AG09319 (cell line): ENCODE measurements around the gene CAPN9.
"Not testable (repeated sequence)": the region's sequence is repeated elsewhere in the genome, so short reads cannot be mapped to it uniquely, and the experiment has no call there.

Experiments used
- DNase-seq: peaks from one replicate; pipeline ENCODE4 v3.0.0-alpha.2; 2010; ENCODE audit warnings: low read depth; ENCODE audit errors: extremely low read depth
- TF ChIP-seq, protein P1 (sequence below): IDR thresholded peaks from 2 replicates; pipeline ENCODE4 v1.5.1; 2011; ENCODE audit warnings: low read depth, mild to moderate bottlenecking, inconsistent platforms, low read length, moderate library complexity

CAPN9 gene

DNA sequence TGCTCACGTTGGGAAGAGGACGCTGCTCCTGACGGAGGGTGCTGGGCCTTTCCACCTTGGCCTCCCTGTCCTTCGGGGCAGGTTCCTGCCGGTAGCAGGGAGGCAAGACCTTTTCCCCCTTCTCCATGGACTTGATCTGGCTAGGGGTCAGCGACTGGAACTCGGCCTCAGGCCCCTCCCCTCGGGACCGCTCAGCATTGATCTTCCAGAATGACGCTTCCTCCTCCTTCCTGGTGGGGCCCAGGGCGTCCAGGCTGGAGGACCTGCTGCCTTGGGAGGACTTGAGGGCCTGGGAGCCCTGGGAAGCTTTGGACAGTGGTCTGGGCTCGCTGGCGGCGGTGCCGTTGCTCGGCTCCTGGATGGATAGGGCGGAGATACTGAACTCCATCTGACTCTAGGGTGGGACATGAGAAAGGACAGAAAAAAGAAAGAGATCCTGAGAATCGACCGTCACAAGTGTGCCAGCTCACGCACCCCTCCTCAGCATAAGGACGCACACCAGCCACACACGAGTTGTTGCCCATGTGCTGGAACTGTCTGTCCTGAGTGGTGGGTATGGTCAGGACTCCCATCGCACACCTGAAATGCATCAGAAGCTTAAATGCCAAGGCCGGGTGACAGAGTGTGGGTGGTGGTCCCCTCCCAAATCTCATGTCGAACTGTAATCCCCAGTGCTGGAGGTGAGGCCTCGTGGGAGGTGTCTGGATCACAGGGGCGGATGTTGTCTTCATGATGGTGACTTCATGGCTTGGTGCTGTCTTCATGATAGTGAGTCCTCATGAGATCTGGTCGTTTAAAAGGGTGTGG, 96.5 kb downstream of the CAPN9 start:
- TF ChIP-seq, protein P1, sequence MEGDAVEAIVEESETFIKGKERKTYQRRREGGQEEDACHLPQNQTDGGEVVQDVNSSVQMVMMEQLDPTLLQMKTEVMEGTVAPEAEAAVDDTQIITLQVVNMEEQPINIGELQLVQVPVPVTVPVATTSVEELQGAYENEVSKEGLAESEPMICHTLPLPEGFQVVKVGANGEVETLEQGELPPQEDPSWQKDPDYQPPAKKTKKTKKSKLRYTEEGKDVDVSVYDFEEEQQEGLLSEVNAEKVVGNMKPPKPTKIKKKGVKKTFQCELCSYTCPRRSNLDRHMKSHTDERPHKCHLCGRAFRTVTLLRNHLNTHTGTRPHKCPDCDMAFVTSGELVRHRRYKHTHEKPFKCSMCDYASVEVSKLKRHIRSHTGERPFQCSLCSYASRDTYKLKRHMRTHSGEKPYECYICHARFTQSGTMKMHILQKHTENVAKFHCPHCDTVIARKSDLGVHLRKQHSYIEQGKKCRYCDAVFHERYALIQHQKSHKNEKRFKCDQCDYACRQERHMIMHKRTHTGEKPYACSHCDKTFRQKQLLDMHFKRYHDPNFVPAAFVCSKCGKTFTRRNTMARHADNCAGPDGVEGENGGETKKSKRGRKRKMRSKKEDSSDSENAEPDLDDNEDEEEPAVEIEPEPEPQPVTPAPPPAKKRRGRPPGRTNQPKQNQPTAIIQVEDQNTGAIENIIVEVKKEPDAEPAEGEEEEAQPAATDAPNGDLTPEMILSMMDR, result no peak
- no peak for DNase-seq

DNA sequence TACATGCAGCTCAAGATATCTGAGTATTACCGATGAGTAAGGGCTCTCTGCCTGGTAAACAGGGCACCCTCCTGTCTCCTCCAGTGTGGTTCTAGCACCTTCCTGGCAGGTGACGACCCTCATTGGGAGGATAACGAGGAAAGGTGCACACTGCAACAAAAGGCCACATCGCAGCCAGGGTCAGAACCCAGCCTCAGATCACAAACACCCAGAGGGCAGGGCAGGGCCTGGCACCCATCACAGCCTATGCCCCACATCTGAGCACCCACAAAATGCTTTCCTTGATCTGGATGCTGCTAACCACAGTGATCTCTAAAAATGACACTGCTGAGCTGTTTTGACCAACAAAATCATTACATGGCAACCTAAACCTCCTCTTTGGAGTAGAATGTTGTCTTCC, 97.4 kb downstream of the CAPN9 start:
- TF ChIP-seq, protein P1, result no peak
- no peak for DNase-seq

DNA sequence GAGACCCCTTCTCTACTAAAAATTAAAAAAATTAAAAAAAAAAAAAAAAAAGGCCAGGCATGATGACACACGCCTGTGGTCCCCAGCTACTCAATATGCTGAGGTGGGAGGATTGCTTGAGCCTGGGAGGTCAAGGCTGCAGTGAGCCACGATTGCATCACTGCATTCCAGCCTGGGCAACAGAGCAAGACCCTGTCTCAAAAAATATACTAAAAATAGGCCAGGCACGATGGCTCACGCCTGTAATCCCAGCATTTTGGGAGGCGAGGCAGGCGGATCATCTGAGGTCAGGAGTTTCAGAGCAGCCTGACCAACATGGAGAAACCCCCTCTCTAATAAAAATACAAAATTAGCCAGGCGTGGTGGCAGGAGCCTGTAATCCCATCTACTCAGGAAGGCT, 98.0 kb downstream of the CAPN9 start:
- DNase-seq, result not testable (repeated sequence)

DNA sequence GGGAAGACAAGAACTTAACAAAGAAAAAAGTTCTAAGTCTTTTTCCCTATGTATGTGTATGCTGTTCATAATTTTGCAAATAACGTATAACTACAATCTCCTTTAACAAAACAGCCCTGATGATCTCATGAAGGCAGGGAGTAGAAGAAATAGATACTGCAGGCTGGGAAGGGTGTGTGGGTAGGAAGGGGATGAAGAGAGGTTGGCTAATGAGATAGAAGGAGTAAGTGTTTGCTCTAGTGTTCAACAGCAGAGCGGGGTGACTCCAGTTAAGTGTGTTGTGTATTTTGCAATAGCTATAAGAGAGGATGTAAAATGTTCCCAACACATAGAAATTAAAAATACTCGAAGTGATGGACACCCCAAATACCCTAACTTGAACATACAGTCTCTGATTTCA, 101.0 kb downstream of the CAPN9 start:
- TF ChIP-seq, protein P1, result no peak
- DNase-seq, result no peak

DNA sequence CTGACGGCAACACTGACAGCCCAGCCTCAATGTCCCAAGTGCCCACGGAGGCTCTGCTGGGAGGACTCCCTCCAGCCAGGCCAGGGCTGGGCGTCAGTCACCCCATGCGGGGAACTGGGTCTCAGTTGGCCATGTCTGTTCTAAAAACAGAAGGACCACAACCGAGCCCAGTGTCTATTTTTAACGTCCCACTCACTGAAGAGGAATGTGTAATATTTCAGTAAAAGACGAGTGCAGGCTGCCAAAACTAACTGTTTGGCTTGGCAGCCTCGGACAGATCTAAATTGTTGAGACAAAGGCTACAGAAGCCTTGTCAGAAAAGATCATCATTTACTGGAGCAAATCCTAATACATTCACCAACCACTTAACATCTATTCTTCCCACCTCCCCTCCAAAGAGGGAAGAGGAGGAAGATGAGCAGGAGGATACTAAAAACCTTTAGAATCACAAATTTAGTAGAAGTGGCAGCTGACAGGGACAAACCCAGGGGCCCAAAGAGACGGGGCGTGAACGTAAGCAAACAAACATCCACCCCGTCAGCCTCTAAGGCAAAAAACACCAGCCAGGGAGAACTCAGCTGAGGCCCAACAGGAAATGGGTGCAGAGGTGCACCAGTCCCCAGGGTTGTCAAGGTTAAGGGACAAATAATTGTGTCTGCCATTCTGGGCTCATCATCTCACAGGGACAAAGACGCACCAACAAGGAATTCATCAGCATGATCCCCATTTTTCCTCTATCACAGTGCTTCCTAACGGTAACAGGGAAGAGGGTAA, 102.5 kb downstream of the CAPN9 start:
- peak; percentile 77 for DNase-seq
- TF ChIP-seq, protein P1, result no peak

DNA sequence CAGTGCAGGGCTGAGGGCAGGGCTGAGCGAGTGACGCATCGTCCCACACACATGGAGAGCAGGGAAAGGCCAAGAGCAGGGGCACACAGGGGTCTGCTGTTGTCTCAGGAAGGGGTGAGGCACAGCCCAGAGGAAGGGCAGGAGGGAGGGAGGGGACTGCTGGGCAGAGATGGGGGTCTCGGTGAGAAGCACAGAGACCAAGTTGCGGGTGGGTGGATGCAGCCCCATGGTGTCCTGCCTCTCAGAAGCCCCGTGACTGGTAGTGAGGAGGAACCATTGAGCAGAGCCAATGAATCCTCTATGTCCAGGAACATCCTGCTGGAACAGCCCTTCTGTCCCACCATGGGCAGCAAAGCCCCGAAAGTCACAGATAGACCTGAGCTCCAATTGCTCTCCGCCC, 103.4 kb downstream of the CAPN9 start:
- TF ChIP-seq, protein P1, result no peak
- DNase-seq, result no peak

DNA sequence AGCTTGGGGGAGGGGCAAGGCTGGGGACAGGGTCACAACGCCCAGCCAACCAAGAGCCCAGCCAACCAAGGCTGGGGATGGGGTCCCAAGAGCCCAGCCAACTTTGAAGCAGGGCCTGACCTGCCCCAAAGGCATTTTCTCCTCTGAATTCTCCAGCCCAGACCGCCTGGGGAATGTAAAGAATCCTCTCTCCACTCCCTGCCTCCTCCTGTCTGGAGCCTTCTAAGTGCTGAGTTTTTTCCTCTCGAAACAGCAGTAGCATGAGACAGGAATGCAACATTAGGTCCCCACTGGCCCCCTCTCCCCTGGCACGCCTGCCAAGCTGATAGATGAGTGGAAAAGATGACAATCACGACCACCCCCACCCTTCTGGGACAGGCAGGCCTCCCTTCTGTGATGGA, 104.1 kb downstream of the CAPN9 start:
- DNase-seq, result no peak
- TF ChIP-seq, protein P1, result no peak
